NK-92 treated with Interleukin-12 subunit alpha and Interleukin-12 subunit beta, amount 100 ng/mL, for 24 hours (cell line): ENCODE results near the gene TMX2.

Source experiments
- DNase-seq: peaks from one replicate; lab custom pipeline; 2025; lab: John Stamatoyannopoulos, UW

Gene TMX2

GRCh38 chr11:57764972-57765371 is 52.6 kb downstream of the TMX2 start:
- DNase-seq, result no peak

- DNase-seq, result no peak
Observed at GRCh38 chr11:57770793-57771192, 58.4 kb downstream of the TMX2 start.

DNA sequence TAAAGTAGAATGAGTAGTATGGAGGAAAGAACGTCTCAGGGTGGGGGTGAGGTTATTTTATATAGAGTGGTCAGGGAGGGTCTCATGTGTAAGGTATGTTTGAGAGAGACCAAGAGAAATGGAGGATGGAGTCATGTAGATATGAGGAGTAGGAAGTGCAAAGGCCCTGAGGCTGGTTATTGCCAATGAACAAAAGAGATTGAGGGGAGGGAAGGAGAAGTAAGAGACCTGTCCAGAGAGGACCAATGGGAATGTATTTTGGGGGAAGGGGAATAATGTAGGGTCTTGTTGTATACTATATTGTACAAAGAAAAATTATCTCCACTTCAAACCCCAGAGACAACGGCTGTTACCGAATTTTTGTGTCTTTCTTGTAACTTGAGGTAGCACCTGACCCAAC is 59.0 kb downstream of the TMX2 start:
- DNase-seq, result no peak

GRCh38 chr11:57772562-57772961 is 60.2 kb downstream of the TMX2 start:
- no peak for DNase-seq

GRCh38 chr11:57773026-57773598 is 60.7 kb downstream of the TMX2 start:
- no peak for DNase-seq

DNA sequence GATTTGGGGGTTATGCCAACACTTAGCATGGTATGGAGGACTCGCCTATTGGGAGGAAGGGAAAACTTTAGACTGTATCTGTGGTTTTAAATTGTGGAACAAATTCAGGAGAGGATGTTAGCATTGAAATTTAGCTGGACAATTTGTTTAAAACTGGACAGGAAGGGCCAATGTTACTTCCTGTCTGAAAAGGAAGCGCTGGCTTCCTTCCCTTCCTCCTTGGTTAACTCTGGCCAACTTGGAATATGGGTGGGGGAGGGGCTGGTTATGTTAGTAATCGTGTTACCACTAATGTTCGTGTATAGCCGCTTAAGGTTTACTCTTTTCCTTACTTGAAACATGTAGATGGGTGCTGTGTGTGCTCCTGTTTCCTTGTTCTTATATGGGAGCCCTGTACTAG is 63.1 kb downstream of the TMX2 start:
- no peak for DNase-seq

GRCh38 chr11:57776031-57776521 is 63.7 kb downstream of the TMX2 start:
- DNase-seq, result no peak

DNA sequence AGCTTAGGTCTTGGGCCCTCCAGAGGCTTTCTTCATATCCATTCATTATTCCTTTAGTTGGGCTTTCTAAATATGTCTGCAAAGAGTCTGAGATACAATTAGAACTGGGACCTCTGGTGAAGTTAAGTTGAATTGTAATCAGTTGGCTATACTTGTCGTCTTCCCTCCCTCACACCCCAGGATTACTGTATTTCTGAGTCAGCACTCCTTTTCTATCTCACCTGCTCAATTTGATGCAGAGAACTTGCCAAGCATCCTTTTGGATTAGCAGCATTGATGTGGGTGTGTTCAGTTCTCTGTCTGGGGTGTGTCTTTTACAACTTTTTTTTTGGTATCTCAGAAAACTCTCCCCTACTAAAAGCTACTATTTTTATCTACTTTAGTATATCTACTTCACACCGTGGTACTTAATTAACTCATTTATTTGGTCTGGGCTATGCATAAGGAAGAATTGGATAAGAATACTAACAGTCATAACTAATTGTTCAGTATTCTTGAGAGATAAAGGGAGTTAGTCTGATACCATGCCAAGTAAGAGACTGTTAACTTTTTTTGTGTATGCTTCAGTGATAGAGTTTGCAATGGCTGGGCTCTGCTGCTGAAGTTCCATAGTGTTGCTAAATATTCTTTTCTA is 64.3 kb downstream of the TMX2 start:
- no peak for DNase-seq

- no peak for DNase-seq
Observed at GRCh38 chr11:57777969-57778317, 65.5 kb downstream of the TMX2 start.

DNA sequence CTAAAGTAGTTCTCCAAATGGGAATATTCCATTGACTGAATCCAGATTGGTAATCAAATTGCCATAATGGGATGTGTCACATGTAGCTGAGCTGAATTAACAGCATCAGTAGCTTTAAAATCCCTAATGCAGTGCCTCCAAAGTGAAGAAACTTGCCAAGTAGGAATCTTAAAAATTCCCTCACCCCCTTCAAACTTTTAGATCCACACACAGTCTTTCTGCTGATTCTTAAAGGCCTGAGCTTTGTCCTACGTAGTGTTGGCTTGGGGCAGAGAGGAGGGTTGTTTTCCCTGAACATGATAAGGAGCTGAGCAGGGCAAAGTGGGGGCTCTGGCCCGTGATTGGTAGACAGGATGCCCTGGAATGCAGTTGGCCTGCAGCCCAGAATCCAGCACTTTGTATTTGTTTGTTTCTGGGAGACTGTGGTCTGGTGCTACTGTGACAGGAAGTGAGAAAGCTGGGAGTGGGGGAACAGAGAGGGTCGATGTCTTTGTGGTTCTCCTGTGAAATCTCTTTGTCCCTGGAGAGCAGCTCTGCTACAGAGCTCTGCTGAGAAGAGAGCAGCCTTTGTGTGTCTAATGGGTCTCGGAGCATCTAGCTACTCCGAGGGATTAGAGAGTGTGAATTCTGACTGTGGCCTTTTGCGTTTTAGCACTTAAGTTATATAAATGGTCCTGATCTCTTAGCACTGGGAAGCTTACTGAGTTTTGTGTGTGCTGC is 66.1 kb downstream of the TMX2 start:
- DNase-seq, result no peak

DNA sequence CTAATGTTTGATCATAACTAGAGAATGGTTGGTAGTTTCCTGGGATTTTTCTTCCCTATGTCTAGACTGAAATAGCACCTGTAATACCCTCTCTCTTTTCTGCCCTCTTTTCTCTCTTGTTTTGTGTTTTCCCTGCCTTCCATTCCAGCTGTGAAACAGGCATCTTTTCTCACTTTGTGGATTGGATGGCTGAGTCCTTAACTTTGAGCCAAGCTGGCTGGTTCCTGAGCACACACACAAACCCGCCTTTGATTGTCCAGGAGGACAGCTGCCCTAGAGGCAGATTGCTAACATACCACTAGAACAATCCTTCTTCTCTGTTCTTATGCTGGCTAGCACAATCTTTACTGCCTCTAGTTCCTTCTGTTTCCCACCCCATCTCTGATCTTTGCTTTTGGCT is 66.9 kb downstream of the TMX2 start:
- no peak for DNase-seq

DNA sequence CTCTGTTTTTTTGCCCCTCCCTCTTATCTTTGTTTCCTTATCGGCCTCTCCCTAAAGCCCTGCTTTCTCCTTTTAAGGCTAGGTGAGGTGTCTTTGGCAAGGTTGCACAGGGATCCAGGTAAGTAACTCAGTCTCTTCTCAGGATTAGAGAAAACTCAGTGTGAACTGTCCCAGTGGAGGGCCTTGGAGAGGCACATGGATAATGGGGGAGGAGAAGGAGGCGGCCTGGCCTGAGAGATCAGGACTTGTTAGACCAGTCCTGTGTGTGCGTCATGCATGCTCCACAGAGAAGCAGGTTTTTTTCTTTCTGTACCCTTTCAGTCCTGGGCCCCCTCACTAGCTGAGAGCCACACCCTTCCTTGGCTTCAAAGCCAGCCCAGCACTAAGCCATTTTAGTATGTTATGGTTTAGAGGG is 69.1 kb downstream of the TMX2 start:
- DNase-seq, result no peak

DNA sequence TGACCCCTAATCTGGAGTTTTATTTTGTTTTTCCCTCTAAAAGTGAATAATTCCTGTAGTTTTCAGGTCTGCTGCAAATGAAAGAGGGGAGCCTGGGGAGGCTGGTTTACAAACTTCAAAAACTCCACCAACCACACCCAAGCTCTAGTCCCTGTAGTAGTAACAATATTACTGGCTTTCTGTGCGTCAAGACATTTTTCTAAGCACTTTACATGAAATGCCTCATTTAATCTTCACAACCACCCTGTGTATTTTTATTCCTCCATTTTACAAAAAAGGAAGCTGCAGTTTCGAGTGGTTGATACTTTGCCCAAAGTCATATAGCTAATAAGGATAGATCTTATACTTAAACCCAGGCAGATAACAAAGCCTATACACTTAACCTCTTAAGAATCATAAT is 72.7 kb downstream of the TMX2 start:
- DNase-seq, result no peak

- DNase-seq, result no peak
Observed at GRCh38 chr11:57786436-57786835, 74.0 kb downstream of the TMX2 start.

GRCh38 chr11:57787006-57787604 is 74.7 kb downstream of the TMX2 start:
- DNase-seq, result no peak

DNA sequence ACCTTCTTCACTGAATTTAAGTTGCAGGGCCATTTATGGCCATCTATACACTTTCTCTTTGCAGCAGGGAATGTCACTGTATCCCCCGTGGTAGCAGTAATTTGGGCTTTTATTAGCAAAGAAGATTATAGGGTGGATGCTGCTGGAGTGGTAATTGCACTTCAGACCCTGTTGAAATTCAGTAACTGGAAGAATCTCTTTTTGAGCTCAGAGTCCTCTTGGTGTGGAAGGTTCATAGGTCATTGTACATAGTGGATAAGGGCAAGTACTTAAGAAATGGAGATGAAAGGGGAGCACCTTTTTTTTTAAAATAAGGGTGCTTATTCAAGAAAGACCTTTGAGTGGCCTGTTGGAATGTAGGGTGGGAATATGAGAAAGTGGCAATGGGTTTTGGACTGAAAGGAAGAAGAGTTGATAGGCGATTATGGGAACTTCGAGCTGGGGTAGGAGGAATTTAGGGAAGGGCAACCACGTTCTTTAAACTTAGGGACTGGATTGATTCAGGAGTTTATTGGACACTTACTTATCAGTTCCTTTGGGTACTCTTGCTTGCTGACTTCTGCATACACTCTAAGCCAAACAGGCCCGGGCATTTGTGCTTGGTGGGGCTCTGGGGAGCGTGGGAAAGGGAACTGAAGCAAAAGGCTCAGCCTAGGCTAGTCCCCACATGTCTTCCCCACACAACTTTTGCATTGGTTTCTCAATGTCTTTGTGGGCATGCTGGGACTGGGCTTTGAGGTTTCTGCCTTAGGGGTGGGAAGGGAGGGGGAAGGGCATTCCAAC is 75.7 kb downstream of the TMX2 start:
- DNase-seq, result no peak

GRCh38 chr11:57788703-57789088 is 76.3 kb downstream of the TMX2 start:
- DNase-seq, result no peak
